Urinary bladder (tissue), 4 donors: Measurements from ENCODE around the gene TANK. TPM values are rescaled to one million over a fixed set of nuclear protein-coding genes. Genes with fewer than 3 reads are reported as not detected.
"Not testable (repeated sequence)": the region's sequence is repeated elsewhere in the genome, so short reads cannot be mapped to it uniquely, and the experiment has no call there.

Experiments used
- DNase-seq: peaks from one replicate; pipeline ENCODE4 v3.0.0-alpha.2; 2015; ENCODE audit errors: extremely low spot score
- H3K27ac ChIP-seq: one replicate; pipeline ENCODE4 v1.5.1; 2013; ENCODE audit warnings: low read depth, mild to moderate bottlenecking, moderate library complexity
- H3K36me3 ChIP-seq: one replicate; pipeline ENCODE4 v1.6.1; 2013; ENCODE audit warnings: mild to moderate bottlenecking, moderate library complexity; ENCODE audit not compliant: insufficient read depth
- H3K4me1 ChIP-seq: one replicate; pipeline ENCODE4 v1.6.1; 2013; ENCODE audit warnings: mild to moderate bottlenecking, moderate library complexity; ENCODE audit not compliant: insufficient read depth
- H3K4me3 ChIP-seq: one replicate; pipeline ENCODE4 v1.5.1; 2013; ENCODE audit warnings: low read depth, low read length
- WGBS: extraction: QIAGEN DNeasy Blood & Tissue Kit; methylation state at CpG from one replicate; pipeline ENCODE4 v1.1.7; 2013; 5-methylcytosine and 5-hydroxymethylcytosine counted together
- polyA plus RNA-seq: library from polyadenylated mRNA; stranded (reverse); fragments of 200-250 nt; gene quantifications from one replicate; pipeline ENCODE4 v1.2.3, GENCODE V29; 2013
- total RNA-seq: library from RNA; depleted of rRNA; stranded (reverse); fragments of >200 nt; gene quantifications from one replicate; pipeline ENCODE4 v1.2.3, GENCODE V29; 2014
- donor health status: healthy with polysubstance abuse.
- donor health status: healthy.

TANK gene
- total and polyA plus RNA-seq, 2 donors, result 40.8 to 110 TPM

GRCh38 chr2:161165811-161166210, 5.6 kb downstream of the TANK start:
- Histone ChIP-seq H3K27ac (no peak overlapping the region), H3K36me3 (peaks cover 4% of the 10 kb centered on the region), H3K4me3 (no peak overlapping the region), H3K4me1 (no peaks in the 10 kb centered on the region)
- DNase-seq, result no peak
- 90% methylated on average over 1 of the region's 1 CpG for WGBS

- H3K4me1 ChIP-seq, result no peaks in the 10 kb centered on the region
- H3K36me3 ChIP-seq, result peaks cover 4% of the 10 kb centered on the region
- H3K27ac ChIP-seq, result no peak overlapping the region
- DNase-seq, result no peak
- WGBS, result 92% methylated on average over 6 of the region's 6 CpGs
- H3K4me3 ChIP-seq, result no peak overlapping the region
Observed at GRCh38 chr2:161166538-161167409, 6.5 kb downstream of the TANK start.

GRCh38 chr2:161169335-161169734, 9.1 kb downstream of the TANK start:
- Histone ChIP-seq H3K4me3 (no peak overlapping the region), H3K4me1 (no peaks in the 10 kb centered on the region), H3K36me3 (peaks cover 4% of the 10 kb centered on the region), H3K27ac (no peak overlapping the region)
- WGBS, result 91% methylated on average over 2 of the region's 2 CpGs
- no peak for DNase-seq

- H3K4me3 ChIP-seq, result no peak overlapping the region
- peaks cover 4% of the 10 kb centered on the region for H3K36me3 ChIP-seq
- no peak for DNase-seq
- H3K4me1 ChIP-seq, result no peaks in the 10 kb centered on the region
- no peak overlapping the region for H3K27ac ChIP-seq
- 79% methylated on average over 6 of the region's 6 CpGs for WGBS
Observed at GRCh38 chr2:161170377-161170776, 10.1 kb downstream of the TANK start.

- WGBS, result 76% methylated on average over 4 of the region's 4 CpGs
- no peak overlapping the region for H3K4me3 ChIP-seq
Observed at GRCh38 chr2:161170958-161171932, 11.0 kb downstream of the TANK start.

GRCh38 chr2:161172901-161173540, 12.8 kb downstream of the TANK start:
- H3K4me3 ChIP-seq, result no peak overlapping the region
- H3K36me3 ChIP-seq, result peaks cover 2% of the 10 kb centered on the region
- H3K4me1 ChIP-seq, result no peaks in the 10 kb centered on the region
- WGBS, result 95% methylated on average over 4 of the region's 4 CpGs
- no peak overlapping the region for H3K27ac ChIP-seq
- no peak for DNase-seq

More at GRCh38 chr2:161170958-161171932, 11.0 kb downstream of the TANK start:
- Histone ChIP-seq H3K36me3 (peaks cover 4% of the 10 kb centered on the region), H3K4me1 (no peaks in the 10 kb centered on the region), H3K27ac (no peak overlapping the region)
- no peak for DNase-seq

- WGBS, result 99% methylated on average over 2 of the region's 2 CpGs
- no peak for DNase-seq
Observed at GRCh38 chr2:161173541-161174194, 13.4 kb downstream of the TANK start.

GRCh38 chr2:161177969-161178368, 17.7 kb downstream of the TANK start:
- H3K36me3 ChIP-seq, result peaks cover 3% of the 10 kb centered on the region
- 83% methylated on average over 1 of the region's 1 CpG for WGBS

More at GRCh38 chr2:161173541-161174194, 13.4 kb downstream of the TANK start:
- H3K36me3 ChIP-seq, result peaks cover 2% of the 10 kb centered on the region
- H3K4me3 ChIP-seq, result no peak overlapping the region
- H3K4me1 ChIP-seq, result no peaks in the 10 kb centered on the region
- no peak overlapping the region for H3K27ac ChIP-seq

GRCh38 chr2:161178756-161179155, 18.5 kb downstream of the TANK start:
- no peak for DNase-seq
- no peak overlapping the region for H3K27ac ChIP-seq
- H3K4me1 ChIP-seq, result no peaks in the 10 kb centered on the region
- WGBS, result 63% methylated on average over 4 of the region's 4 CpGs
- no peak overlapping the region for H3K4me3 ChIP-seq
- peaks cover 2% of the 10 kb centered on the region for H3K36me3 ChIP-seq

More at GRCh38 chr2:161177969-161178368, 17.7 kb downstream of the TANK start:
- Histone ChIP-seq H3K4me3 (no peak overlapping the region), H3K27ac (no peak overlapping the region), H3K4me1 (no peaks in the 10 kb centered on the region)
- no peak for DNase-seq

GRCh38 chr2:161190050-161190449, 29.8 kb downstream of the TANK start:
- no peak overlapping the region for H3K4me3 ChIP-seq
- DNase-seq, result no peak
- peaks cover 2% of the 10 kb centered on the region for H3K36me3 ChIP-seq
- H3K4me1 ChIP-seq, result peaks cover 1% of the 10 kb centered on the region
- H3K27ac ChIP-seq, result no peak overlapping the region

GRCh38 chr2:161195602-161196001, 35.4 kb downstream of the TANK start:
- DNase-seq, H3K27ac ChIP-seq, H3K4me1 ChIP-seq, H3K4me3 ChIP-seq, H3K36me3 ChIP-seq: not testable (repeated sequence)
- 98% methylated on average over 4 of the region's 4 CpGs for WGBS

GRCh38 chr2:161199912-161200701, 39.9 kb downstream of the TANK start:
- Histone ChIP-seq H3K27ac (no peak overlapping the region), H3K4me1 (no peaks in the 10 kb centered on the region), H3K36me3 (peaks cover 3% of the 10 kb centered on the region), H3K4me3 (no peak overlapping the region)
- DNase-seq, result no peak
- WGBS, result 89% methylated on average over 4 of the region's 4 CpGs
